ENCODE results near the gene SPATA20.

DNA sequence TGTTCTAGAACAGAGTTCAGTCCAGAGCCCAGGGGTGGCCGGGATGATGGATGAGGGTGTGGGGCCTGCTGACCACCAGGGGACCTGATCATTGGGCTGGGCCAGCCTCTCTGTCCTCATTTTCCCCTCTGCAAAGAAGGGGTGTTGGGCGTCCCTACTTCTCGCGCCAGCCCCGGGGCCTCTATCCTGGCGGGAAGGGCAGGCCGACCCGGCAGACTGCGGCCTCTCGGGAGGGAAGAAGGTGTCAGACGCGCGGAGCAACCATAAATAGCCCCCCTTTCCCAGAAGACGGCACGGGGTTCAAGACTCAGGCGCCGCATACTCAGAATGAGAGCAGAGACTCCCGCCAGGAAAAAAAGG lies 11.6 kb downstream of the SPATA20 start:
- TF ChIP-seq, protein P1, sequence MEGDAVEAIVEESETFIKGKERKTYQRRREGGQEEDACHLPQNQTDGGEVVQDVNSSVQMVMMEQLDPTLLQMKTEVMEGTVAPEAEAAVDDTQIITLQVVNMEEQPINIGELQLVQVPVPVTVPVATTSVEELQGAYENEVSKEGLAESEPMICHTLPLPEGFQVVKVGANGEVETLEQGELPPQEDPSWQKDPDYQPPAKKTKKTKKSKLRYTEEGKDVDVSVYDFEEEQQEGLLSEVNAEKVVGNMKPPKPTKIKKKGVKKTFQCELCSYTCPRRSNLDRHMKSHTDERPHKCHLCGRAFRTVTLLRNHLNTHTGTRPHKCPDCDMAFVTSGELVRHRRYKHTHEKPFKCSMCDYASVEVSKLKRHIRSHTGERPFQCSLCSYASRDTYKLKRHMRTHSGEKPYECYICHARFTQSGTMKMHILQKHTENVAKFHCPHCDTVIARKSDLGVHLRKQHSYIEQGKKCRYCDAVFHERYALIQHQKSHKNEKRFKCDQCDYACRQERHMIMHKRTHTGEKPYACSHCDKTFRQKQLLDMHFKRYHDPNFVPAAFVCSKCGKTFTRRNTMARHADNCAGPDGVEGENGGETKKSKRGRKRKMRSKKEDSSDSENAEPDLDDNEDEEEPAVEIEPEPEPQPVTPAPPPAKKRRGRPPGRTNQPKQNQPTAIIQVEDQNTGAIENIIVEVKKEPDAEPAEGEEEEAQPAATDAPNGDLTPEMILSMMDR (IDR thresholded peaks at IDR 0.05) = no peak
- TF ChIP-seq EP300 (IDR thresholded peaks at IDR 0.05) = no peak

All from ovary (tissue), 3 donors.